Activated naive CD4-positive, alpha-beta T cell treated with anti-CD3 and anti-CD28 coated beads for 36 hours (primary cell): ENCODE measurements around the gene AK8. TPM values are rescaled to one million over a fixed set of nuclear protein-coding genes. Genes with fewer than 3 reads are reported as not detected.

Experiments
- CTCF ChIA-PET: fragments of 350-600 bp; sonication (Branson Sonifier 250); formaldehyde crosslinking; loops from one replicate; lab custom pipeline; 2021; ENCODE audit warnings: antibody characterized with exemption; lab: Charles Lee
- DNase-seq: peaks from one replicate; pipeline ENCODE4 v3.0.0-alpha.2; 2020
- H3K27ac Mint-ChIP-seq: one replicate; pipeline ENCODE4 v1.8.0; 2021; ENCODE audit warnings: mild to moderate bottlenecking, mixed read lengths
- H3K27me3 Mint-ChIP-seq: one replicate; pipeline ENCODE4 v1.8.0; 2021; ENCODE audit warnings: low read depth, mixed read lengths
- H3K36me3 Mint-ChIP-seq: one replicate; pipeline ENCODE4 v1.8.0; 2021; ENCODE audit warnings: low read depth, mixed read lengths
- H3K4me1 Mint-ChIP-seq: one replicate; pipeline ENCODE4 v1.8.0; 2021; ENCODE audit warnings: low read depth, mixed read lengths
- H3K4me3 Mint-ChIP-seq: one replicate; pipeline ENCODE4 v1.8.0; 2021; ENCODE audit warnings: mild to moderate bottlenecking, moderate library complexity, mixed read lengths
- H3K9me3 Mint-ChIP-seq: one replicate; pipeline ENCODE4 v1.8.0; 2021; ENCODE audit warnings: mixed read lengths
- intact Hi-C: fragments of 100-400 bp; cut with micrococcal nuclease; formaldehyde crosslinking; loops from one replicate; pipeline ENCODE4 v1.15.1; 2023
- total RNA-seq, 2 experiments: library from RNA; stranded (reverse); gene quantifications; one replicate each; pipeline ENCODE4 v1.2.3, GENCODE V29; 2021

Gene AK8
- total RNA-seq, 2 experiments from 2014 or later, result not detected

DNA sequence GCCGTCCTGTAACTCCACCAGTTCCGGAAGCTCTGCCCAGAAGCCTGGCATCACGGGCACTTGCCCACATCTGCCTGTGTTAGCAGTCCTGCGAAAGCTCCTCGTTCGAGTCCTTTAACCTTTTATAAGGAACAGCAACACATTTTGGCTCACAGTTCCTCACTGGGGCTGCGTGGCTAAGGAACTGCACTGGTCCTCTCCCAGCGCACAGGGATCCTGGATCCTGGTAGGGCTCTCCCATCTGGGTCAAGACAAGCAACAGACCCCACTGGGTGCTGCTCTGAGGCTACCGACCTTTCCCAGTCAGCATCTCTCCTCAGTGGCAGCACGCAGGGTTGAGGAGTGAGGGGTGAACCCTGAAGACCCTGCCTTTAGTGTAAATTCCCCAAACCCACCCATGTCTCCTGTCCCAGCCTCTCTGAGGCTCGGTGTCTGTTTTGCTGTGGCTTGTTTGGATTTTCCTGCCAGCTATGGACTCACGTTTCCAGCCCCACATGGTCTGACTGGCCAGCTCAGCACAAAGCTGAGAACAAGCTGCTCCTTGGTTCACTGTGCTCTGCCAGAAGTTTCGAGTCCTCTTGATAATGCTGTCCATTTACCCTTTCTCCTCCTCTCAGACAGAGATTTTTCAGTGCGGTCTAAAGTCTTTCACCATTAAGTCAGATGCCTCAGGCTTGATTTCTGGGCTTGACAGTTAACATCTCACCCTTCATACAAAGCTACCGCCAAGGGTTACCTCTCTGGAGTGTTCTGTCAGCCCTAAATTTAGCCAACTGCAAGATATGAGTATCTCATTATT lies 80.0 kb downstream of the AK8 start:
- intact Hi-C loops, result loop anchor here (5.0 kb wide), 1 partner anchor 61 kb away; no protein-coding TSS in a partner anchor
- Mint-ChIP-seq H3K27ac (no peak overlapping the region), H3K4me1 (no peaks in the 10 kb centered on the region), H3K27me3 (peaks cover 14% of the 10 kb centered on the region), H3K4me3 (no peak overlapping the region), H3K36me3 (no peaks in the 10 kb centered on the region), H3K9me3 (no peaks in the 10 kb centered on the region)
- CTCF ChIA-PET, result interaction anchor here (0.9 to 1.5 kb wide), 3 partner anchors 31 to 291 kb away, joined by 3 to 4 read pairs (median 3); no protein-coding TSS in a partner anchor
- no peak for DNase-seq

DNA sequence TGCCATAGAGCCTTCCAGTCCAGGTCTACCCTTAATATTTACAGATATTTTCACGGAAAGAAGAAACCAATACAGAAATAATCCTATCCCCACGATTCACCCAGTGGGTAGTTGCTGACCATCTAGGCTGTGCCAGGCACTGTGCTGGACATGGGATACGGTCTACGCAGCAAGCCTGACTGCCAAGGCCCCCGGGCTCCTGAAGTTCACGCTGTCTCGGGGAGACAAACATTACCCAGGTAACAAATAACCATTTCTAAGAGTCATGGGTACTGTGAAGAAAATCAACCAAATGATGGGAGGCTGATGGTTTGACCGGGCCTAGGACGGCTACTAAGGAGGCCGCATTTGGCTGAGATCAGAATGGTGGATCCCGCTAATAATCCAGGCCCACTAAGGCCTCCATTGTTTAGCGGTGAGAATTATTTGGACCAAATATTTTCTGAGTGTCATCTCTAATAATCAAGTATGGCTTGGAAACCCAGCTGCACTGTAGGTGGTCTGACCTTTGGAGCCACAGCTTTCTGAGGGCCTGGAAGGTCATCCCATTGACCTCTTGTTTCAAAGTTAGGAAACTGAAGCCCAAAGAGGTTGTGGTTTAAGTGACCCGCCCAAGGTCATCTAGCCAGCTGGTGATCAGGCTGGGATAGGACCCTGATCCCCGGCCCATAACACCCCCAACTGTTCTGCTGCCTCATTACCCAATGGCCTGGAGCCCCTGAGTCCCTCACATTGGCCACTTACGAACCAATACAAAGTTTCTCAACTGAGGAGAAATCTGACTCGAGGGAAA lies 82.4 kb downstream of the AK8 start:
- Mint-ChIP-seq H3K4me3 (no peak overlapping the region), H3K27ac (no peak overlapping the region), H3K36me3 (no peaks in the 10 kb centered on the region), H3K9me3 (peaks cover 1% of the 10 kb centered on the region), H3K4me1 (no peaks in the 10 kb centered on the region), H3K27me3 (peaks cover 12% of the 10 kb centered on the region)
- no peak for DNase-seq
- intact Hi-C loops, result loop anchor here (5.0 kb wide), 1 partner anchor 58 kb away; no protein-coding TSS in a partner anchor
- CTCF ChIA-PET, result no interaction called here

DNA sequence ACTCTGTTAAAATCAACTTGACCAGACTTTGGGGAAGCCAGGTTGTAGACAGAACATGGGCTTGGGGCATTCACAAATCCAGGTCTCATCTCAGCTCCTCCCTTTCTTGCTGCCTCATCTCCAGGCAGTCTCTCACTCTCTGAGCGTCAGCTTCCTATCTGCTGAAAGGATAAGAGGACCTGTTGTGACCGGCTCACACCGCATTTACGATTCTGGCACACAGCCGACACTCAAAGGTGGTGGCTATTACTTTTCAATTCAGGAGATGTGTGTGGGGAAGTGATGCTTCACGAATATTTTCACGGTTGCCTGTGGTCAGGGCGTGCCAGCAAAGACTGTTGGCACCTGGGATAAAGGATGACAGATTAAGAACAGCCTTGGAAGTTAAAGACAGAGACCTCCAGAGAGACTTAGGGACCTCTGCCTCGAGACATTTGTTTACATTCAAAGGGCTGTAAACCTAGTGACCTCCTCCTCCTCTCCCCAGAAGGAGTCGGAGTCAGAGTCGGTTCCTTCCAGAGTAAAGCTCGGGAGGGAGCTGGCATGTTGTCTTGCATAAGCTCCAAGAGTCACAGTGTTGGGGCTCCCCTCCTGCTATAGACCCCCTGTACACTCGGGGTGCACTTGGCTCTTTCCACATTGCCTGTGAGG lies 83.2 kb downstream of the AK8 start:
- Mint-ChIP-seq H3K27me3 (peaks cover 9% of the 10 kb centered on the region), H3K27ac (no peak overlapping the region), H3K4me1 (no peaks in the 10 kb centered on the region), H3K36me3 (no peaks in the 10 kb centered on the region), H3K9me3 (peaks cover 1% of the 10 kb centered on the region), H3K4me3 (no peak overlapping the region)
- intact Hi-C loops, result loop anchor here (5.0 kb wide), 1 partner anchor 58 kb away; no protein-coding TSS in a partner anchor
- CTCF ChIA-PET, result no interaction called here
- no peak for DNase-seq

DNA sequence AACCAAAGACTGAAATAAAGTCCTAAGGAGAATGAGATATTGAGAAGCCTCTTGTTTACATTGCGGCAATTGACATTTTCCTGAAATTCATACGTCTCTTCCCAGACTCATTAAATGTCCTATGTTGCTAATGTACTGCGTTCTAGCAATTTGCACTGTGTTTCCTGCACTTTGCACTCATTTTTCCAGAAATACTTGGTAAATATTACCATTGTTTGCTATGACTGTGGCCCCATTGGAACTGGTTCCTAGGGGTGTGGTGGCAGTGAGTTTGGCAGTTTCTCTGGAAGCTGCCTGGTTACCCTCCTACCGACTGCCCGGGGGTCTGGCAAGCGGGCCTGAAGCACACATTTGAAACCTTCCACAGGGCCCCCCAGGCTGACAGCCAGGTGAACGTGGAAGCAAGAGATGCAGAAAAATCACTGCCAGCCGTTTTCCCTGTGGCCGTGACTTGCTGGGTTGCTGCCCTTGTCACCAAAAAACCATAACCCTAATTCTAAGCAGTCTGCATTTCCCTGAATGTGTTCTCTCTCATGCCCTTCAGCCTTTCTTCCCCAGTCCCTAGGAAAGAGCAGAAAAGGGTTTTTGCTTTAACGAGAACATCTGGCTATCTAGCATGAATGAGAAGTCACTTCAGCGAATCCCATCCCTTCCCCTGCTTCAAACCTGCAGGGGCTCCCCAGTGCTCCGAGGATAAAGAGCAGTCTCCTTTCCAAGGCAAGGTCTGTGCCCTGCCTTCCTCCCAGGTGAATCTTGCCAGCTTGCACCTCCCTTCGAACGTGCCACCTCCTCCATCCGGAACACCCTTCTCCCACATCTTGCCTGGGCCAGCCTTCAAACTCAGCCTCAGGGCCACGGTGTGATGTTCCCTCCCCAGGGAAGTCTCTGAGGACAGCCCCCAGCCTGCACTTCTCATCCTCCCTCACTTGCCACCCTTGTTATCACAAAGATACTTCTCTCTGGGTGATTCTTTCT lies 84.2 kb downstream of the AK8 start:
- intact Hi-C loops, result no loop called here
- H3K36me3 Mint-ChIP-seq, result no peaks in the 10 kb centered on the region
- peaks cover 10% of the 10 kb centered on the region for H3K27me3 Mint-ChIP-seq
- CTCF ChIA-PET, result no interaction called here
- H3K27ac Mint-ChIP-seq, result no peak overlapping the region
- H3K4me3 Mint-ChIP-seq, result no peak overlapping the region
- no peak for DNase-seq
- no peaks in the 10 kb centered on the region for H3K4me1 Mint-ChIP-seq
- peaks cover 1% of the 10 kb centered on the region for H3K9me3 Mint-ChIP-seq

DNA sequence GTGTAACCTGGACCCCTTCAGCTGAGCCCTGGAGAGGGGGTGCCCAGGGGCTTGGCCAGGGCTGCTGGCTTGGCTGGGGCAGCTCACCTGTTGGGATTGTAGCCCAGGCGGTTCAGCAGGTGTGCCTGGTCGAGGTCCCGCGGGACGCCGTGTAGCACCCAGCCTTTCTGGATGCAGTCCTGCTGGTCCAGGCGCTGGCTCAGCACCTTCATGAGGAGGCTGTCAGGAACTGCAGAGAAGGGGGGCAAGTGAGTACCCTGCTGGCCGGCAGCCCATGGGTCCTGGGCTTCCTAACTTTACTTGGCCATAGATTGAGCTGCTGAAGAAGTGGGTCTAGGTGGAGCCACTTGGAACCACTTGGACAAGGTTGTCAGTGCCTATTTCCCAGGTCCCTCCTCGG lies 85.5 kb downstream of the AK8 start:
- intact Hi-C loops, result no loop called here
- H3K27me3 Mint-ChIP-seq, result peaks cover 9% of the 10 kb centered on the region
- no peak for DNase-seq
- no peaks in the 10 kb centered on the region for H3K36me3 Mint-ChIP-seq
- peaks cover 5% of the 10 kb centered on the region for H3K4me1 Mint-ChIP-seq
- no peak overlapping the region for H3K27ac Mint-ChIP-seq
- peaks cover 1% of the 10 kb centered on the region for H3K9me3 Mint-ChIP-seq
- no peak overlapping the region for H3K4me3 Mint-ChIP-seq
- CTCF ChIA-PET, result no interaction called here

DNA sequence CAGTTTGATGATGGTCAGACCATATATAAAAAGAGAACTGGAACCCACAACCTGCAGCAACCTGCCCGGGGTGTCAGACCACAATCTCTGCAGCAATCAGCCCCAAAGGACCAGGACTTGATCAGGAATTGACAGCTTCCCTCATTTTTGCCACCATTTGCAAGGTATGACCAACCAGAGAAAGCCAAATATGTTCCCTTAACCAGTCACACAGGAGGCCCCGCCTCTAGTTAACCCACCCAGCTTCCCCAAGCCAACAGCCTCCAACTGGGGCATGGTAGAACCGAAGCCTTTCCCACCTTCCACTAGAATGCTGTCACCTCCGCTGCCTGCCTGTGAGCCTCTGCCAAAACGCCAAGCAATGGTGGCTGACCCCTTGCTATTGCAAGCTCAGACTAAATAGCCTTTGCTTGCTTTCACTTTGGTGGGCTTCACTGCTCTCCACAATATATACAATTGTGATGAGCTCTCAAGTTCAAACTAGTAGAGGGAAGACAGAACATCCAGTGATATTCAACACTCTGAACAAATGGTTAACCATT lies 86.3 kb downstream of the AK8 start:
- CTCF ChIA-PET, result no interaction called here
- no peak overlapping the region for H3K4me3 Mint-ChIP-seq
- H3K27ac Mint-ChIP-seq, result no peak overlapping the region
- DNase-seq, result no peak
- H3K9me3 Mint-ChIP-seq, result peaks cover 1% of the 10 kb centered on the region
- intact Hi-C loops, result no loop called here
- peaks cover 9% of the 10 kb centered on the region for H3K27me3 Mint-ChIP-seq
- H3K36me3 Mint-ChIP-seq, result no peaks in the 10 kb centered on the region
- H3K4me1 Mint-ChIP-seq, result peaks cover 6% of the 10 kb centered on the region

DNA sequence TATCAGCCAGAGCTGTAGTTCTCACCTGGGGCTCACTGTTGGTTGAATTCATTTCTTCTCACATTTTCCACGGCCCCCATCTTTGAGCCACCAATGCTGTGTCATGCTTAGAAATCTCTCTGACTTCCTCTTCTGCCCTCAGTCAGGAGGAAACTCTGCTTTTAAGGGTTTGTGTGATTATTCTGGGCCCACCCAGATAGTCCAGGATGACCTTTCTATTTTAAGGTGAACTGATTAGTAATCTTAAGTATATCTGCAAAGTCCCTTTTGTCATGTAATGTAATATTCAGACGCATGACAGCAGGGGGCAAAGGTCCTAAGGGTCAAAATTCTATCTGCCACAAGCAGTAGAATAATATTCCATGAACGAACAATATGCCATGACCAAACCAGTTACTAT lies 88.4 kb downstream of the AK8 start:
- H3K4me3 Mint-ChIP-seq, result no peak overlapping the region
- no peak overlapping the region for H3K27ac Mint-ChIP-seq
- intact Hi-C loops, result no loop called here
- no peaks in the 10 kb centered on the region for H3K36me3 Mint-ChIP-seq
- peaks cover 6% of the 10 kb centered on the region for H3K4me1 Mint-ChIP-seq
- CTCF ChIA-PET, result no interaction called here
- H3K27me3 Mint-ChIP-seq, result peaks cover 11% of the 10 kb centered on the region
- DNase-seq, result no peak
- peaks cover 1% of the 10 kb centered on the region for H3K9me3 Mint-ChIP-seq

DNA sequence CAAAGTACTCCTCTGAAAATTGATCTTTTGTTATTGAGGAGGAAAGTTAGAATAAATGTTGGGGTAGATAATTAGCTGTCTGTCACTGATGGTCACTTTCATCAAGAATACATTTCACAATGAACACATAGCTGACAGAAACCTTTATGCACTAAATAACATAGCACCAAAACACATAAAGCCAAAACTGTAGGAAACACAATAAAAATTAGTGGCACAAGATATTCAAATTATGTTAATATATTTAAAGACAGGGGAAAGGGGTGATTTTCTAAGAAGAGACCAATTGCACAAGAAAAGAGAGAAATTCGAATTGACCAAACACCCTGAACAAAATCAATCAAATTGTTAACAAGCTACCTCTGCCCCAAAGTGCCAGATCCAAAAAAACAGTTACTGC lies 89.7 kb downstream of the AK8 start:
- H3K9me3 Mint-ChIP-seq, result peaks cover 1% of the 10 kb centered on the region
- peaks cover 6% of the 10 kb centered on the region for H3K4me1 Mint-ChIP-seq
- no peak for DNase-seq
- H3K27me3 Mint-ChIP-seq, result peaks cover 12% of the 10 kb centered on the region
- H3K4me3 Mint-ChIP-seq, result no peak overlapping the region
- no peak overlapping the region for H3K27ac Mint-ChIP-seq
- no peaks in the 10 kb centered on the region for H3K36me3 Mint-ChIP-seq
- intact Hi-C loops, result no loop called here
- CTCF ChIA-PET, result interaction anchor here (0.6 kb wide), 1 partner anchor 111 kb away, joined by 7 read pairs; no protein-coding TSS in a partner anchor

DNA sequence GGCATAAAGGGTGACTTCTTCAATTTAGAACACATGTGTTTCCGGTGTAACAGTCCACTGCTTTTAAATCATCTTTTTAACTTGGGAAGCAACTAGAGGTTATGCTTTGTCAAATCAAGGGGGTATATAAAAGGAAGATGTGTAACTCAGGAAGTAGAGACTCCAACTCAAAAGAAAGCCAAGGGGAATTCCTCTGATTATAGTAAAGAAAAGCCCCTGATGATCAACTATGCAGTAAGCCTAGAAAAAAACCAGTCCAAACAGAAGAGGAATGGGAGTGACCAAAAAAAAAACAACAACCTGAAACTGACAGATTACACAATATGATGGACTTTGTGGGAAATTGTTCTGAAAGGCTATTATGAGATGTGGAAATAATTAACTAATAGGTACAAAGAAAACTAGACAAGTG lies 90.3 kb downstream of the AK8 start:
- no peak for DNase-seq
- CTCF ChIA-PET, result interaction anchor here (0.6 kb wide), 1 partner anchor 110 kb away, joined by 7 read pairs; no protein-coding TSS in a partner anchor
- no peak overlapping the region for H3K4me3 Mint-ChIP-seq
- H3K9me3 Mint-ChIP-seq, result peaks cover 1% of the 10 kb centered on the region
- peaks cover 6% of the 10 kb centered on the region for H3K4me1 Mint-ChIP-seq
- intact Hi-C loops, result no loop called here
- H3K27ac Mint-ChIP-seq, result no peak overlapping the region
- H3K36me3 Mint-ChIP-seq, result no peaks in the 10 kb centered on the region
- peaks cover 12% of the 10 kb centered on the region for H3K27me3 Mint-ChIP-seq

DNA sequence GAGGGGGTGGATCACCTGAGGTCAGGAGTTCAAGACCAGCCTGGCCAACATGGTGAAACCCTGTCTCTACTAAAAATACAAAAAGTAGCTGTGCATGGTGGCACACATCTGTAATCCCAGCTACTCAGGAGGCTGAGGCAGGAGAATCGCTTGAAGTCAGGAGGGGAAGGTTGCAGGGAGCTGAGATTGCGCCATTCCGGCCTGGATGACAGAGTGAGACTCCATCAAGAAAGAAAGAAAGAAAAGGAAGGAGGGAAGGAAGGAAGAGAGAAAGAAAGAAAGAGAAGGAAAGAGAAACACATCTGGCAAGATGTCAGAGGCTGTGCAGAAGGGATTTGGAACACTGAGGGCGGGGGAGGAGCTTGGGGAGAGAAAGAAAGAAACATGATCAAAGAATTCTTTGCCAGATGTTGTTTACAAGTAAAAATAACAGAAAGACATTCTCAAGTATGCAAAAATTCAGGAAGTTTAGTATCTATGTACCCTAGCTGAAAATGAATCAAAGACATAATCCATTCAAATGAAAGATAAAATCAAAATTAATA lies 93.7 kb downstream of the AK8 start:
- H3K9me3 Mint-ChIP-seq, result no peaks in the 10 kb centered on the region
- no peak overlapping the region for H3K4me3 Mint-ChIP-seq
- intact Hi-C loops, result no loop called here
- H3K4me1 Mint-ChIP-seq, result peaks cover 17% of the 10 kb centered on the region
- no peak for DNase-seq
- CTCF ChIA-PET, result no interaction called here
- H3K36me3 Mint-ChIP-seq, result no peaks in the 10 kb centered on the region
- H3K27ac Mint-ChIP-seq, result no peak overlapping the region
- peaks cover 28% of the 10 kb centered on the region for H3K27me3 Mint-ChIP-seq

DNA sequence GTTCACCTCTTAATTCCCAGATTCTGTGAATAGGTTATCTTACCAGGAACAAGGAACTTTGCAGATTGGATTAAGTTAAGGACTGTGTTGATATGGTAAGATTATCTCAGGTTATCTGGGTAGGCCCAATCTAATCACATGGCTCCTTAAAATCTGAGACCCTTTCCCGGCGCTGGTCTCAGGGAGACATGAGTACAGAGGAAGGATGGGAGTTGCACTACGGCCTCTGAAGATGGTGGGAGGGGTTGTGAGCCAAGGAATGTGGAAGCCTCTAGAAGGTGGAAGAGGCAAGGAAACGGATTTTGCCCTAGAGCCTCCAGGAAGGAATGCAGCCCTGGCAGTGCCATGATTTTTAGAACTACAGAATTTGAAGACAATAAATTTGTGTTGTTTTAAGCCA lies 95.1 kb downstream of the AK8 start:
- Mint-ChIP-seq H3K9me3 (no peaks in the 10 kb centered on the region), H3K4me3 (no peak overlapping the region), H3K36me3 (no peaks in the 10 kb centered on the region), H3K4me1 (peaks cover 17% of the 10 kb centered on the region), H3K27ac (no peak overlapping the region), H3K27me3 (peaks cover 30% of the 10 kb centered on the region)
- intact Hi-C loops, result no loop called here
- no peak for DNase-seq
- CTCF ChIA-PET, result no interaction called here
